ENCODE results near the gene CERKL.

CERKL gene

GRCh38 chr2:181639686-181640085 is 17.2 kb downstream of the CERKL start:
- POLR2A ChIA-PET = no interaction called here
- CTCF ChIA-PET = no interaction called here
- no peak for DNase-seq (ENCODE audit: extremely low spot score)
- no peak for TF ChIP-seq NFRKB (IDR thresholded peaks at IDR 0.05)
- no peak for TF ChIP-seq PKNOX1 (IDR thresholded peaks at IDR 0.05)
- TF ChIP-seq ARNT (IDR thresholded peaks at IDR 0.05) = no peak
- TF ChIP-seq FOXM1 (IDR thresholded peaks at IDR 0.05; ENCODE audit: borderline replicate concordance) = no peak
- no peak for TF ChIP-seq CTBP1 (IDR thresholded peaks at IDR 0.05; ENCODE audit: borderline replicate concordance)
- no peak for TF ChIP-seq FOXK2 (IDR thresholded peaks at IDR 0.05)
- no peak for TF ChIP-seq ZNF384 (IDR thresholded peaks at IDR 0.05)
- TF ChIP-seq SP1 (IDR thresholded peaks at IDR 0.05) = no peak
- TF ChIP-seq FOXA1 (IDR thresholded peaks at IDR 0.05) = no peak

DNA sequence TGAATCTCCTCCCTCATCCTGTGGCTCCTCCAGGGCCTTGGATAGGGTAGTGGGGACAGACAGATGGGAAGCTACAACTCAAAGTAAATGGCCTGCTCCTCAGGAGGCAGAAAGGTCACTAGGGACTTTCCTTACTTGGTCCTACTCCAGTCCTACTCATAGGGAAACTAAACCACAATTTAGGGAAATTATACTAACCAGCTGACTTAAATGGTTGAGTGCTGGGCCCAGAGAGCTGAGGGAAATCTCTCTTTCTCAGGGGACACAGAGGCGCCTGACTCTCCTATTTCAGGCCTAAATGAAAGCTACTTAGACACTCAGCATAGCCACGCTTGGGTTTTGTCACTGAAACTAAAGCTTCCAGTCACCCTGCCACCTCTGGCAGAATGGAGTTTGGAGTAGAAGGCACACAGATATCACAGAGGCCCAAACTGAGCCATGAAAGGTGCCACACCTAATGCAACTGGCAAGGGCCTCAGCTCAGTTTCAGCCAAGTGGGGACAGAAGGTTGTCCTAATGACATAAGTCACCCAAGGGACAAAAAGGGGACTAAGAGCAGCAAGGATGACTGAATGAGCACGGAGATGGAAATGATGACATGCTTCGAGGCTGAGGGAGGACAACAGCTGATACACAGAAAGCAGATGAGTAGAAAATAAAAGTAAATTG is 24.0 kb downstream of the CERKL start:
- ChIA-PET CTCF (no interaction called here), POLR2A (no interaction called here)
- no peak for DNase-seq (ENCODE audit: extremely low spot score)
- TF ChIP-seq CTBP1 (IDR thresholded peaks at IDR 0.05; ENCODE audit: borderline replicate concordance) (no peak), BHLHE40 (IDR thresholded peaks at IDR 0.05; ENCODE audit: borderline replicate concordance) (no peak), SP1 (IDR thresholded peaks at IDR 0.05) (no peak)

DNA sequence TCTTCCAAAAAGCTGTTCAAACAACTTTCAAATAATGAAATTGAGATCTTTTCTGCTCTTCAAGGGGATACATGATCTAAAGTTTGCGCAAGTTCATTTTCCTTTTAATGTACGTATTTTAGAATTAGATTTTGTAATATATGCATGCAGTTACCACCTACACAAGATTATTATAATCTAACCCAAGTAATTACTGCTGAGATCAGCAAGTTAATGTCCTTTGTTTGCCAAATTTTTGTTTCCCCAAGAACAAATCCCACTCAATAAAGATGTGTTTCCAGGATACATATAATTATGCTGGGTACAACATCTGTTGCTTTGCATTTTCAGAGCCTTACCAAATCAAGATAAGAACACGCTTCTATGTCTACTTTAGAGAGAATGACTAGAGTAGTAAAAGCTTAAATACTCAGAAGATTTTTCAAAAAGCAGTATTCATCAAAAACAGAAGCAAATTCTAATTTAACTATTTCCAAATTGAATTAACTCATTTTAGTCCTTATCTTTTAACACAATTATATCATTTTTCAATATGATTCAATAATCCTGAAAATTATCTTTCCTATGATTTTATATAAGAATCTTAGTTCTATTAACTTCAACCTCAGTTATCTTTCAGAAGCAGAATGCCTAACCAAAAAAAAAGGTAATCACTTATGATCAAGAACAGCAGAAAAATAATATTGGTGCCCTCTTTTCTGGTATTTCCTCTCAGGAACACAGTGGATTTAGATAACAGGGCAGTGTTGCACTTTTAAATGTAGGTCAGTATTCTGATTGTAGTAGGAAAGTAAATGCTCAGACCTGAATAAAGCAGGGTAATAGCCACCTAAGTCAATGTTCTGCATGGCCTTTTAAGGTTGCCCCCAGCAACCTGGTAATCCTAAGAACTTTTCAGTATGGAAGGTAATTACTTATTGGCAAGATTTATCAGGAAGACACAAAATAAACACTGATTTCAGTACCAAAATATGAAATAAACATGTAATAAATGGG is 28.0 kb downstream of the CERKL start:
- ChIA-PET CTCF (no interaction called here), POLR2A (no interaction called here)
- DNase-seq (ENCODE audit: extremely low spot score) = no peak
- TF ChIP-seq FOXM1 (IDR thresholded peaks at IDR 0.05; ENCODE audit: borderline replicate concordance) (no peak), ELF4 (IDR thresholded peaks at IDR 0.05) (no peak), LEF1 (IDR thresholded peaks at IDR 0.05; ENCODE audit: borderline replicate concordance) (no peak), BHLHE40 (IDR thresholded peaks at IDR 0.05; ENCODE audit: borderline replicate concordance) (no peak), TARDBP (IDR thresholded peaks at IDR 0.05) (no peak), ZNF384 (IDR thresholded peaks at IDR 0.05) (no peak), FOXK2 (IDR thresholded peaks at IDR 0.05) (no peak), HDGF (IDR thresholded peaks at IDR 0.05; ENCODE audit: borderline replicate concordance) (no peak), ARNT (IDR thresholded peaks at IDR 0.05) (no peak), NFRKB (IDR thresholded peaks at IDR 0.05) (no peak), SP1 (IDR thresholded peaks at IDR 0.05) (no peak)

GRCh38 chr2:181627545-181627944 is 29.4 kb downstream of the CERKL start:
- TF ChIP-seq BHLHE40 (IDR thresholded peaks at IDR 0.05; ENCODE audit: borderline replicate concordance) (no peak), TARDBP (IDR thresholded peaks at IDR 0.05) (no peak), L3MBTL2 (conservative IDR thresholded peaks at IDR 0.05) (no peak), FOXK2 (IDR thresholded peaks at IDR 0.05) (no peak), SUZ12 (IDR thresholded peaks at IDR 0.05) (no peak), NFRKB (IDR thresholded peaks at IDR 0.05) (no peak)
- ChIA-PET CTCF (no interaction called here), POLR2A (no interaction called here)
- no peak for DNase-seq (ENCODE audit: extremely low spot score)

DNA sequence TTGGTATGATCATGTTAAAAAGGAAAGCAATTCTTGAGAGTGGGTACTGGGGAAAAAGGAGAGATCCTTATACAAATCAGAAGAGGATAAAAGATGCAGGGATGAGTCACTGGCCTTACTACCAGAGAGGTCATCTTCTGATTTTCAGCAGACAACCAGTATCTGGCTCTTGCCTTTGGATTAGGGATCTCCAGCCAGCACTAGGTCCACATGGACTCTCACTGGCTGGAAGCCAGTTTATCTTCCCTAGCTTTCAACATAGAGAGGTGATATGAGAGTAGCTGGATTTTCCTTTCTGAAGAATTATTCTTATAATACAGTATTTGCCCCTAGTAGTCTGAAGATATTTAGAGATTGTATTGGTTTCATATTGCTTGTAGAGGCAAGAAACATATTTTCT is 30.2 kb downstream of the CERKL start:
- POLR2A ChIA-PET = no interaction called here
- TF ChIP-seq ELF4 (IDR thresholded peaks at IDR 0.05) (no peak), BHLHE40 (IDR thresholded peaks at IDR 0.05; ENCODE audit: borderline replicate concordance) (no peak), HDGF (IDR thresholded peaks at IDR 0.05; ENCODE audit: borderline replicate concordance) (no peak)
- CTCF ChIA-PET = no interaction called here
- no peak for DNase-seq (ENCODE audit: extremely low spot score)

GRCh38 chr2:181623159-181623558 is 33.7 kb downstream of the CERKL start:
- TF ChIP-seq FOXM1 (IDR thresholded peaks at IDR 0.05; ENCODE audit: borderline replicate concordance) (no peak), PKNOX1 (IDR thresholded peaks at IDR 0.05) (no peak)
- DNase-seq (ENCODE audit: extremely low spot score) = no peak
- CTCF ChIA-PET = no interaction called here
- POLR2A ChIA-PET = no interaction called here

GRCh38 chr2:181621779-181622490 is 35.0 kb downstream of the CERKL start:
- ChIA-PET POLR2A (no interaction called here), CTCF (no interaction called here)
- TF ChIP-seq TARDBP (IDR thresholded peaks at IDR 0.05) (no peak), FOXM1 (IDR thresholded peaks at IDR 0.05; ENCODE audit: borderline replicate concordance) (no peak), PKNOX1 (IDR thresholded peaks at IDR 0.05) (no peak), ELF4 (IDR thresholded peaks at IDR 0.05) (no peak), SP1 (IDR thresholded peaks at IDR 0.05) (no peak), CTBP1 (IDR thresholded peaks at IDR 0.05; ENCODE audit: borderline replicate concordance) (no peak), BHLHE40 (IDR thresholded peaks at IDR 0.05; ENCODE audit: borderline replicate concordance) (no peak), FOXA1 (IDR thresholded peaks at IDR 0.05) (no peak), LEF1 (IDR thresholded peaks at IDR 0.05; ENCODE audit: borderline replicate concordance) (no peak), ZNF384 (IDR thresholded peaks at IDR 0.05) (no peak), SUZ12 (IDR thresholded peaks at IDR 0.05) (no peak)
- no peak for DNase-seq (ENCODE audit: extremely low spot score)
